Ramos (cell line): ENCODE measurements around the gene CATSPERE.

Experiments used
- in situ Hi-C: fragments of 300-500 bp; cut with MboI; formaldehyde crosslinking; loops from one replicate; pipeline ENCODE4 v1.14.3; 2022; ENCODE audit warnings: low sequenced_read_pairs; ENCODE audit not compliant: unreplicated experiment

The CATSPERE gene

GRCh38 chr1:244461245-244462071, at the start of gene CATSPERE:
Gene CATSPERE, plus strand, starts transcription at chr1:244461273. Its CDS starts 157 bp downstream, at chr1:244461430.
- in situ Hi-C loops, result no loop called here

- in situ Hi-C loops, result no loop called here
Measured at GRCh38 chr1:244412176-244412575, 48.9 kb upstream of the CATSPERE start.

DNA sequence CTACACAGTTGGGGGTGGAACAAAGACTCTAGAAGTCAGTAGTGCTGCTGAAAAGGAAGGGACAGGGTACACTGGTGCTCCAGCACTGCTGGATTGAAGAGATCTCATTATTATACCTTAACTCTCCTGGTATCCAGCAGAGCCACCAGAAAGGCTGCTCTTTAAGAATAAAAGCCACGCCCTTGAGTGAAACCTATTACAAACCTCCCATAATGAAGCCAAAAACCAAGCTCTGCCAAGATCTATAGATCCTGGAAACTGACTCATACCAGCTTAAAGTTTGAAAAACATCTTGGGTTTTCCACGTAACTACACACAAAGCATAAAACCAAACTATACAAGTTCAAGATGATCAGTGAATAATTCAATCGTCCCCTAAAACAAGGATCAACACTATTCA, 47.3 kb upstream of the CATSPERE start:
- in situ Hi-C loops, result no loop called here

- in situ Hi-C loops, result no loop called here
Measured at GRCh38 chr1:244414543-244414942, 46.5 kb upstream of the CATSPERE start.

- in situ Hi-C loops, result no loop called here
Measured at GRCh38 chr1:244419024-244419423, 42.0 kb upstream of the CATSPERE start.

DNA sequence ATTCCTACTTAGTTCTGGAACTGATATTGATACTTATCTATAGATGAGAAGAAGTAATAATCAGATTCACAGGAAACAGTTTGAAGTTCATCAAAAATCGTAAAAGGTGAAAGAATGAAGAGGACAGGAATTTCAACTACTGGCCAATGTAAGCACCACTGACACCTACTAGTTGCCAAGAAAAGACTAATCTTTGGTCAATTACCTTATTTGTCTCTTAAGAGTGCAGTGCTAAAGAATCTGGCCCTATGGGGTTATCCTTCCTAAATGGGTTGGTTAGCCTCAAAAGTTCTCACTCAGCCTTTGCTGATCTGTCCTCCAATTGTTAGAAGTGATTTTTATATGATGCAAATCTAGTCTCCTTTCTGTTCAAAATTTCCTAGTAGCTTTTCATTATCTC, 38.9 kb upstream of the CATSPERE start:
- in situ Hi-C loops, result no loop called here

DNA sequence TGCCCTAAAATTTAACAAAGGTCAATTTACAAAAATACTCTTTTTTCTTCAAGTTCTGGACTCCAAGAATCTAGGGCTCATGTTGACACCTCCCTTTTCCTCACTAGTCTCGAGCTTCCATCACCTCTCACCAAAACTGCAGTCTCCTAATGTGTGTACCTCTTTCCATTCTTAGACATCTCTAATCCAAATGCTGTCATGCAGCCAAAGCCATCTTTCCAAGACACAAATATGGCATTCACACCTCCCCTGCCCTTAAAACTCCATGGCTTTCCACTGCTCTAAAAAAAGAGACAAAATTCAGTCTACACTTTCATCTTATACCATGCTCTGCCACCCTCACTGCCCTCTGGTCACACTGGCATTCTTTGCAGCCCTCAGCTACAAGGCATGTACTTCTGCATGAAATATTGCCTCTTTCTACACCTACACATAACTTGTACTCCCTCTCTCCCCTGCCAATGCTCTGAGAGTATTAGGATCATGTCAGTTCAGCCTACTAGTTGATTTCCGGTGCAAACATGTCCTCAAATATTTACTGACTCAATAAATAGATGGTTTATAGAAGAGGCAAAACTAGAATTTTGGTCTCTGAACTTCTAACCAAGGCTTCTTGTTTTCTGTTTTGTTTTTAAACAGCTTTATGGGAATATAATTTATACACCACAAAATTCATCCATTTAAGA, 36.3 kb upstream of the CATSPERE start:
- in situ Hi-C loops, result no loop called here

GRCh38 chr1:244427647-244428046, 33.4 kb upstream of the CATSPERE start:
- in situ Hi-C loops, result no loop called here

DNA sequence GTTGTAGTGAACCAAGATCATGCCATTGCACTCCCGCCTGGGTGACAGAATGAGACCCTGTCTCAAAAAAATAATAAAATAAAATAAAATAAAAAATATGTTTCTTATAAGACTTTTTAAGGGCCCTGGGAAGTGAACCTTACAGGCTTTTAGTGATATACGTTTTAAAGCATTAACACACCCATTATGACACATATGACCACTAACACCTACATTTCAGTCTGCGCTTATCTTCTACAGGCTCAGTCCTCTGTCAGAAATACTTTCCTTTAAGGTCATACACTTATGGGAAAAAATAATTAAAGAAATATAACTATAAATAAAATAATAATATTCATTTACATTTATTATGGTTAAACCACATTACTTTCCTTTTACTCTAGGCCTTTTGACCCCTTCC, 31.3 kb upstream of the CATSPERE start:
- in situ Hi-C loops, result no loop called here

DNA sequence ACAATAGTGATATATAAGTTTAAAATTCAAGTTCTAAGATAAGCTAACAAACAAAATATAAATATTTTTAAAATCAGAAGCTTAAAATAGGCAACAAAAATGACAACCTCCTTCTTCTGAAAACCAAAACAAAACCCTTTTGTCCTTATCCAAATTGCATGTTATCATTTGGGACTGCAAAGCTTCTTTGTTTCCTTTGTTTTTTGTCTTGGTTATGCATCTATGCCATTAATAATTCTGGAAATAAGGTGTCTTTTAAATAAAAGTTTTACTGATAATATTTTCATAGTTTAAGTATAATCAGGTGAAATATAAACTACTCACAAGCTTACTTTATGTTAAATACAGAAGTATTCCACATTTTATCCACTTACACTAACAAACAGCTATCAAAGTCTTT, 29.9 kb upstream of the CATSPERE start:
- in situ Hi-C loops, result no loop called here

DNA sequence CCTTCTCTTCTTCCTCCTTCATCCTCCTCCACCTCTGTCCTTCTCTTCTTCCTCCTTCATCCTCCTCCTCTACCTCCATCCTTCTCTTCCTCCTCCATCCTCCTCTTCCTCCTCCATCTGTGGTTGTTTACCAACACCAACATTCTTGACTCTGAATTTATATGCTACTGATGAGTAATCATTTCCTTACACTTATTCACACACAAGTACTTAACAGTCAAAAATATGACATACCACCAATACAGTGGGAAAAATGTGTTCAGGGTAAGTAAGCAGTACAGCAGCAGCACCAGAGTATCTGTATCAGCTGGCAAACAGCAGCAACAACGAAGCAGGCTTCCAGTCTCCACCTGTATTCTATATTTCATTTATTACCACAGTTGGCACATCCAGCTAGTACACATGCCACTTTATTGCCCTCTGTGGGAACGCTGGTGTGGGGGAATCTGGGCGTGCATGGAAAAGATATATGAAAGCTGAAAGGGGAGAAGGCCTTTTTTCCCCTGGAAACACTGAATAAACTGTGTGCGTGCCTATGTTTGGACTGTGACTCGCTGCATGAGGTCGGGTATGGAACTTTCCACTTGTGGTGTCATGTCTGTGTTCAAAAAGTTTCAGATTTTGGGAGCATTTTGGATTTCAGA, 25.4 kb upstream of the CATSPERE start:
- in situ Hi-C loops, result no loop called here

DNA sequence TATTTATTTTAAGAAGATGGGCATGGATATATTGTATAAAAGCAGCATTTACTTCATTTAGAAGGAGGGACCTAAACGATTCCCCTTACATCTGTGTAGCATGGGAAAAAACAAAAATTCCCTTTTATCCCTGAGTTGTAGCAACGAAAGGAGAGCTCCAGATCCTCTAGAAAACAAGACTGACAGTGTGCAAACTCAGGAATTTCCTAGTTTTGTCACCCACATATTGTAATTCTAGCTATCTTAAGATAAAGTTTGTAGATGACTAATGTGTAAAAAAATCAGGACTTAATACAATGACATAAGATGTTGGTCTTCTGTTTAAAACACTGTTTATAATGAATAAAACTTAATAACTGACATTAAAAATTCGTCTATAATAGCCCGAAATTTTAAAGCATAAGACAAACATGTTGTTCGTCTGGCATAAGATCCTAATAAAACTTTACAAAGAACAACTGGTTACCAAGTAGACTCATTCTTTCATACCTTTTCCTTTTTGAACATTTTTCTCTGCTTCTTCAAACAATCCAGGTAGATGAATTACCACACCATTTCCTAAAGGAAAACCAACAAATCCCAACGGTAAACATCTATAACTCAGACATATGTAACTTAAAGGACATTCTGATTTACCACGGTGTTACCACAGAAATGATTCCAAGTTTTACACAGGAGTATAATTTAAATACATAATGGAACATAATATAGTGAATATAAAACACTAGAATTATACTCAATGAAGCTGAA, 24.6 kb upstream of the CATSPERE start:
- in situ Hi-C loops, result no loop called here

DNA sequence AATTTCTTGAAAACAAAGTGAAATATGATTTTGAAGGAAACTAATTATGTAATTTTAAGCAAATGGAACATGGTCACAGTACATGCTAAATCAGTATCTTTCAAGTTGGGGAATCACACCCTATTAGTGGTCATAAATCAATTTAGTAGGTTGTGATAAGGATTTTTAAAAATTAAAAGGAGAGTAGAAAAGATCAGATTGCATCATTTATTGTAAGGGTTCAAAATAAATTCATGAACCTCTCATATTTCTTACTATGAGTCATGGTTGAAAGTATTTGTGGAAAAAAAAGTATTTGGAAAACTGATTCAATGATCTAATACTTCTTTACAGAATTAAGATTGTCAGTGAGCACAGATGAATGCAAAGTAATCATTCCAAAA, 24.0 kb upstream of the CATSPERE start:
- in situ Hi-C loops, result no loop called here

GRCh38 chr1:244439391-244440032, 21.6 kb upstream of the CATSPERE start:
- in situ Hi-C loops, result no loop called here

- in situ Hi-C loops, result no loop called here
Measured at GRCh38 chr1:244442850-244443249, 18.2 kb upstream of the CATSPERE start.

- in situ Hi-C loops, result no loop called here
Measured at GRCh38 chr1:244444854-244445253, 16.2 kb upstream of the CATSPERE start.

- in situ Hi-C loops, result no loop called here
Measured at GRCh38 chr1:244445320-244446181, 15.5 kb upstream of the CATSPERE start.

- in situ Hi-C loops, result no loop called here
Measured at GRCh38 chr1:244447024-244447423, 14.0 kb upstream of the CATSPERE start.

- in situ Hi-C loops, result no loop called here
Measured at GRCh38 chr1:244447552-244447951, 13.5 kb upstream of the CATSPERE start.
